Activated T-cell treated with anti-CD3 and anti-CD28 coated beads, Interleukin-2, amount 50 U/mL, for 72 hours (primary cell): ENCODE data around the gene RPRML. TPM values are rescaled to one million over a fixed set of nuclear protein-coding genes. Genes with fewer than 3 reads are reported as not detected.
"Not testable (repeated sequence)": the region's sequence is repeated elsewhere in the genome, so short reads cannot be mapped to it uniquely, and the experiment has no call there.

ENCODE experiments used
- ATAC-seq, 2 donors: fragments of 150-1000 bp; cut with Tn5 transposase; replicated peaks in 1 of 2; 2 replicates each; pipeline ENCODE4 v1.10.0; 2021; ENCODE audit warnings: moderate library complexity in 2 of 2, mild to moderate bottlenecking in 1 of 2
- DNase-seq, 2 donors: peaks; one replicate each; pipeline ENCODE4 v3.0.0; 2021 to 2022; ENCODE audit warnings: mixed read lengths in 1 of 2
- H3K27ac Mint-ChIP-seq: one replicate; pipeline ENCODE4 v1.8.0; 2022; ENCODE audit warnings: mild to moderate bottlenecking, moderate library complexity, mixed read lengths
- H3K27me3 Mint-ChIP-seq: one replicate; pipeline ENCODE4 v1.8.0; 2022; ENCODE audit warnings: low read depth, mixed read lengths
- H3K36me3 Mint-ChIP-seq, 2 donors: one replicate each; pipeline ENCODE4 v1.8.0; 2022; ENCODE audit warnings: mixed read lengths in 2 of 2, mild to moderate bottlenecking in 1 of 2; ENCODE audit not compliant: insufficient read depth in 2 of 2
- H3K4me1 Mint-ChIP-seq: one replicate; pipeline ENCODE4 v1.8.0; 2022; ENCODE audit warnings: low read depth, mixed read lengths
- H3K4me3 Mint-ChIP-seq, 2 donors: one replicate each; pipeline ENCODE4 v1.8.0; 2022; ENCODE audit warnings: mild to moderate bottlenecking in 2 of 2, mixed read lengths in 2 of 2, moderate library complexity in 2 of 2
- H3K9me3 Mint-ChIP-seq, 2 donors: one replicate each; pipeline ENCODE4 v1.8.0; 2022; ENCODE audit warnings: mixed read lengths in 2 of 2
- total RNA-seq, 2 donors: library from RNA; stranded (reverse); gene quantifications; one replicate each; pipeline ENCODE4 v1.2.3, GENCODE V29; 2022

The RPRML gene
- total RNA-seq, 2 donors from 2014 or later: not detected

DNA sequence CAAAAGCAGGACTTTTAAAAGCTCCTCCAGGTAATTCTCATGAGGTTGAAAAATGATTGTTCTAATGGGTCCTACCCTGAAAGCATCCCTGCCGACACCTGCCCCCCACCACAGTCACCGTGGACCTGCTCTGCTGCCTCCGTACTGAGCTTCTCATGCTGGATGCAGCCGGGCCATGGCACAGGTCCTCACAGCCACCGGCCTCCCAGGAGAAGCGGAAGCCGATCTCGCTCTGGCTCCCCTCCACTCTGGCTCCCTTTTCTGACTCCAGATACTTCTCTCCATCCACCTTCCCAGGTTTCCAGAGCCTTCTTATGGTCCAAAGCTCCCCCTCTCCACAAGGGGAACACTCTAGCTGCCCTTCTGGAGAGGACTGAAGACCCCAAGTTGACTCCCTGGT, 10.2 kb downstream of the RPRML start:
- no peak for ATAC-seq
- no peaks in the 10 kb centered on the region for H3K36me3 Mint-ChIP-seq
- no peak overlapping the region for H3K4me3 Mint-ChIP-seq
- no peak for DNase-seq
- H3K27me3 Mint-ChIP-seq: no peaks in the 10 kb centered on the region
- H3K4me1 Mint-ChIP-seq: no peaks in the 10 kb centered on the region
- H3K27ac Mint-ChIP-seq: no peak overlapping the region
- H3K9me3 Mint-ChIP-seq: no peaks in the 10 kb centered on the region

DNA sequence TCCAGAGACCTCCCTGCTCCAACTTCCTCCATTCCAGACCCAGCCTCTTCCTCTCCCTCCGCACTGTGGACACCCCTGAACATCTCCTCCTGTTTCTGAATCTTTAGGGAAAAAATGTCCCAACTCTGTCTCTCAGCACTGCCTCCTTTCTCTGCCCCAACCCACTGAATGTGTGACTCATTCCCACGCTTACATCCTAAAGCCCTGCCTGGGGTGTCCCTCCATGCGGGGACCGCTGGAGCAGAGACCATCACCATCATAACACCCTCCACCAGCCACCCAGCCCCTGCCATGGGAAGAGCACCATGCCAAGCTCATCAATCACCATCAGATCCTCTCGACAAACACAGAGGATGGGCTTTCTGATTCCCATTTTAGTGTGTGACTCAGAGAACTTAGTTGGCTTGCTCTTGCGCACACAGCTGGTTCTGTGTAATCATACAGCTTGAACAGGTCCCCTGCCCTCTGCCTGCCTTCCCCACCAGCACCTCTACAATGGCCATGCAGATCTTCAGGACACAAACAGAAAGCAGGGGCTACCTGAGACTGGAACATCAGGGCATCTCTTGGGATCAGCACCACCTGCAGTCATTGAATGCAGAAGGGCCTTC, 10.7 kb downstream of the RPRML start:
- Mint-ChIP-seq H3K4me3 (no peak overlapping the region), H3K27me3 (no peaks in the 10 kb centered on the region), H3K27ac (no peak overlapping the region), H3K36me3 (no peaks in the 10 kb centered on the region), H3K9me3 (no peaks in the 10 kb centered on the region), H3K4me1 (no peaks in the 10 kb centered on the region)
- ATAC-seq (no peak), DNase-seq (no peak)

DNA sequence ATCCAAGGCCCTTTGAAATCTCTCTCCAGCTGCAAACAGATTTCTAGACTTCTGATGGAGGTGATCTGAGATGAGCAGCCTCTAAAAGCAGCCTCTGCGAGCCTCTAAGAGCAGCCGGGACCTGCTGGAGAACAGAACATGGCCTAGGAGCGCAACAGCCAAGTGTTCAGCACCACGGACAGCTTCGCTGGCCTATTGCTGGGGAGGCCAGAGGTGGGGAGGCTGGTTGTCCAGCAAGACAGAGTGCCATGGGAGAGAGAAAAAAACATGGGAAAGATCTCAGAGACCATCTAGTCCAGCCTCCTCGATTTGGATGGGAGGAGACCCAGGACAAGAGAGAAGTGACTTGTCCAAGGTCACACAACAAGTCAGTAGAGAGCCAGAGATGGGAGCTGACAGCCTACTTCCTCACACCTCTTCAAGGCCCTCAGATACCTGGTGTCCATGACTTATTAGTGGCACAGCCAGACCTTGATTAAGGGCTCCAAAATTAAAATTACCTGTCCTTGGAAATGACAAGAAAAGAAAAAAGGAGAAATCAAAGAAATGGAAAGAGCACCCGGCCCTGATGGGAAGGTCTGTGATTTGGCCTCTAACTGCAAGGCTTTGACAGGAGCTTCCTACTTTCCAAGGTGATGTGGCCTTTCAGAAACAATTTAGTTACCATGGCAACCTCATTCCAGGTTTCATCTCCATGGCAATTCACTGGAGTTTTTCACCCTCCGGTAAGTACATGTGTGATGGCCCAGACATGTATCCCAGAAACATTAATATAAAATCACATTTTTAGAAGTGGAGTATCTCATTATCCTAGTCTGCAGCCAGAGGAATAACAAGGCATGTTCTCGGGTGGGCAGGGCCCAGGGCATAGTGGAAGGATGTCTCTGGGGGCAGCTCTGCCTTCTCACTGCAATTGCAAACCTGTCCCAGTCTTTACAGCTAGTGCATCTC, 14.5 kb downstream of the RPRML start:
- Mint-ChIP-seq H3K27ac (no peak overlapping the region), H3K27me3 (peaks cover 7% of the 10 kb centered on the region), H3K4me3 (no peak overlapping the region), H3K4me1 (peaks cover 4% of the 10 kb centered on the region), H3K36me3 (peaks cover 0 to 7% of the 10 kb centered on the region in 2 donors), H3K9me3 (peaks cover 0 to 4% of the 10 kb centered on the region in 2 donors)
- DNase-seq (no peak), ATAC-seq (no peak)

DNA sequence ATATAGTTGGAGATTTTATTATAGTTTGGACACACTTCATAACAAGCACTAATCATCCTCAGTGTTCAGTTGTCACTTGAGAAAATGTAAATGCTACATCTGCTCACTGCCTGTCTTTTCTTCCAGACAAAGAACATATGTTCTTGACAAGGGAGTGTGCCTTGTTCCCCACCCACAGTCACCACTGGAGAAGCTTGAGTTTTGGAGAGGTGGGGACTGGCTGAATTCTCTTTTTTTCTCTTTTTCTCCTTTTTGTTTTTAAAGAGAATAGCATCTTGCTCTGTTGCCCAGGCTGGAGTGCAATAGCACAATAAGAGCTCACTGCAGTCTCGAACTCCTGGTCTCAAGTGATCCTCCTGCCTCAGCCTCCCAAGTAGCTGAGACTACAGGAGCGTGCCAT, 15.5 kb downstream of the RPRML start:
- no peak overlapping the region for H3K4me3 Mint-ChIP-seq
- ATAC-seq (no peak), DNase-seq (no peak)
- peaks cover 7% of the 10 kb centered on the region for H3K27me3 Mint-ChIP-seq
- no peak overlapping the region for H3K27ac Mint-ChIP-seq
- H3K36me3 Mint-ChIP-seq: peaks cover 0 to 7% of the 10 kb centered on the region in 2 donors
- peaks cover 4% of the 10 kb centered on the region for H3K4me1 Mint-ChIP-seq
- H3K9me3 Mint-ChIP-seq: peaks cover 0 to 4% of the 10 kb centered on the region in 2 donors

DNA sequence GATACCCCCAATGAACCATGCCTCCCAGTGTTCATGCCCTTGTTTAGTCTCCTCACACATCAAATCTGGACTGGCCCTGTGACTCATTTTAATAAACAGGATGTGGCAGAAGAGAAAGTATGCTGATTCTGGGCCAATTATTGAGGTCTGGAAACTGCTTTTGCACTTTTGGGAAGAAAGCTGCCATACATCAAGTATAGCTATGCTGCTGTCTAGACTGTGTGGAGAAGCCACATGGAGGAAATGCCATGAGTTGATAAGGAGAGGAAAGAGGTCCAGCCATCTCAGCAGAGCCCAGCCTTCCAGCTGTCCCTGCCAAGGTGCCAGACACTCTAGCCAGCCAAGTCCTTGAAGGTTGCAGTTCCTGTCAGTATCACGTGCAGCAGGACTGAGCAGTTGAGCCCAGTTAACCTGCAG, 16.7 kb downstream of the RPRML start:
- Mint-ChIP-seq H3K9me3 (peaks cover 0 to 4% of the 10 kb centered on the region in 2 donors), H3K27me3 (peaks cover 7% of the 10 kb centered on the region), H3K27ac (no peak overlapping the region), H3K36me3 (peaks cover 0 to 7% of the 10 kb centered on the region in 2 donors), H3K4me1 (peaks cover 4% of the 10 kb centered on the region), H3K4me3 (no peak overlapping the region)
- peak; percentile 56 to 60 for ATAC-seq
- no peak for DNase-seq

DNA sequence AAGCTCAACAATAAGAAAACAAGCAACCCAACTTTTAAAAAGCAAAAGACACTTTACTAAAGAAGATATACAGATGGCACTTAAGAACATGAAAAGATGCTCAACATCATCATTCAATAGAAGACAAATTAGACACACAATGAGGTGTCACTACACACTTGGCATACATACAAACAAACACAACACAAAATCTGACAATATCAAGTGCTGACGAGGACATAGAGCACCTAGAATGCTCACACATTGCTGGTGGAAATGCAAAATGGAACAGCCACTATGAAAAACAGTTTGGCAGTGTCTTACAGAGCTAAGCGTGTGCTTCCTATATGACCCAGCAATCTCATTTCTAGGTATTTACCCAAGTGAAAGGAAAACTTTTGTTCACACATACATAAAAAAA, 18.9 kb downstream of the RPRML start:
- peaks cover 0 to 7% of the 10 kb centered on the region in 2 donors for H3K36me3 Mint-ChIP-seq
- peaks cover 4% of the 10 kb centered on the region for H3K4me1 Mint-ChIP-seq
- DNase-seq (no peak), ATAC-seq (no peak)
- peaks cover 0 to 4% of the 10 kb centered on the region in 2 donors for H3K9me3 Mint-ChIP-seq
- no peak overlapping the region for H3K27ac Mint-ChIP-seq
- peaks cover 7% of the 10 kb centered on the region for H3K27me3 Mint-ChIP-seq
- no peak overlapping the region for H3K4me3 Mint-ChIP-seq

DNA sequence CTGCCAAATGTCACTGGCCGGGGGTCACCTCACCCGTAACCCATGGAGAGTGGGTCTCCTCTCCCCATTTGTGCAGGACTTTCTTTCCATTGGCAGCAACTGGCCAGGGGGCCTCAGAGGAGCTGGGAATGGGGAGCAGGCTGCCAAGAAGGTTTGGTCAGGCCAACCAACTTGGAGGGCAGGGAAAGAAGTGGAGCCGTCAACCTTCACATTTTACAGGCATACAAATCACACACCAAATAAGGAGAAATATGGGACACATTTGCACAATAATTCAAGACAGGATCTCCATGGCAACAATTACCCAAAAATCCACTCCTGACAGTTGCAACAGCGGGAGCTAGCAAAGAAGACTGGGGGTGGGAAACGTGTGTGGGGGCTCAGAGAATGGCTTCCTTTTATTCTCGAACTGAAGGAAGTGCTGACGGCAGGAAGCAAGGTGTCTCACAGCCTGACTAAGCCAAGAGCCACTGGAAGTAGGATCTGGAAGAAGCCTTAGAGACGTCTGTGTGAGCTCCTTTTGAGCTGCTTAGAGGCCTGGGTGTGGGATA, 20.9 kb downstream of the RPRML start:
- Mint-ChIP-seq H3K9me3 (peaks cover 0 to 4% of the 10 kb centered on the region in 2 donors), H3K36me3 (peaks cover 0 to 7% of the 10 kb centered on the region in 2 donors), H3K27ac (no peak overlapping the region), H3K4me3 (no peak overlapping the region), H3K27me3 (peaks cover 7% of the 10 kb centered on the region), H3K4me1 (peaks cover 4% of the 10 kb centered on the region)
- no peak for DNase-seq
- ATAC-seq: no peak

DNA sequence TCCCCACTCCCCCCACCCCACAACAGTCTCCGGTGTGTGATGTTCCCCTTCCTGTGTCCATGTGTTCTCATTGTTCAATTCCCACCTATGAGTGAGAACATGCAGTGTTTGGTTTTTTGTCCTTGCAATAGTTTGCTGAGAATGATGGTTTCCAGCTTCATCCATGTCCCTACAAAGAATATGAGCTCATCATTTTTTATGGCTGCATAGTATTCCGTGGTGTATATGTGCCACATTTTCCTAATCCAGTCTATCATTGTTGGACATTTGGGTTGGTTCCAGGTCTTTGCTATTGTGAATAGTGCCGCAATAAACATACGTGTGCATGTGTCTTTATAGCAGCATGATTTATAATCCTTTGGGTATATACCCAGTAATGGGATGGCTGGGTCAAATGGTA, 25.9 kb downstream of the RPRML start:
- not testable (repeated sequence) for ATAC-seq, H3K9me3 Mint-ChIP-seq, H3K27ac Mint-ChIP-seq, H3K4me1 Mint-ChIP-seq, DNase-seq, H3K27me3 Mint-ChIP-seq, H3K36me3 Mint-ChIP-seq, H3K4me3 Mint-ChIP-seq

DNA sequence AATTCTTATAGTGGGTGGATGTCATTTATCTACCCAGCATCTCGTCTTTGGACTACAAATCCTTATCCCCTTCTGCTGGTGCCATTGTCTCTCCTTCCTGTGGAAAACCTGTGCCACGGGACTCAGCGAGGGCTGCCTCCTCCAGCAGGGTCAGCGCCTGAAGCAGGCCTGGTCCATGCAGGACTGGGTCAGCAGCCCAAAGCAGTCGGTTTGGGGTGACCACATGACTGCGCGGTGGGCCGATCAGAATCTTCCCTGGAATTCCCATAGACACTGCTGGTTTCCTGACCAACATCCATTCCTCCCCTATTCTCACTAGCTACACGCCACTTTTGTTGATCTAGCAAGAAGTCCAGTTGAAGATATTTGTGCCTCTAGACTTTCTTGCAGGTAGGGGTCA, 26.9 kb downstream of the RPRML start:
- Mint-ChIP-seq H3K27ac (no peak overlapping the region), H3K9me3 (no peaks in the 10 kb centered on the region), H3K4me3 (no peak overlapping the region), H3K36me3 (peaks cover 0 to 1% of the 10 kb centered on the region in 2 donors), H3K27me3 (no peaks in the 10 kb centered on the region), H3K4me1 (no peaks in the 10 kb centered on the region)
- DNase-seq (no peak), ATAC-seq (no peak)

DNA sequence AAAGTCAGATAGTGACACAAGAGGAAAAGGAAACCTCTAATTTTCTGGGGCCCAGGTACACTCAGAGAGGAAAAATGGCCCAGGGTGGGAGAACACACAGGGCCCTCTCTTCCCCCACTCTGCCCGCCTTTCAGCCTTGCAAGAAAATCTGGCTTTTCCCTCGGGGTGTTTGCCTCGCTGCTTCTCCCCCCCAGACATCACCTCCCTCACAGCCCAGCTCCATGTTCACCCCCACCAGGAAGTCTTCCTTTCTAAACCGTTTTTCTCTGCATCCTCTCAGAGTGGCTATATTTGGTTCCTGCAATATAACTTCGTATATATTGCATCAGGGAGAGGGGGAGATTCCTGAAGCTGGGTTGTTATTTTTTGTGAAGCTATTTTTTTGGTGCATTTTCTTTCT, 27.3 kb downstream of the RPRML start:
- ATAC-seq: no peak
- Mint-ChIP-seq H3K9me3 (no peaks in the 10 kb centered on the region), H3K4me1 (no peaks in the 10 kb centered on the region), H3K4me3 (no peak overlapping the region), H3K27me3 (no peaks in the 10 kb centered on the region), H3K27ac (no peak overlapping the region), H3K36me3 (peaks cover 0 to 1% of the 10 kb centered on the region in 2 donors)
- no peak for DNase-seq

DNA sequence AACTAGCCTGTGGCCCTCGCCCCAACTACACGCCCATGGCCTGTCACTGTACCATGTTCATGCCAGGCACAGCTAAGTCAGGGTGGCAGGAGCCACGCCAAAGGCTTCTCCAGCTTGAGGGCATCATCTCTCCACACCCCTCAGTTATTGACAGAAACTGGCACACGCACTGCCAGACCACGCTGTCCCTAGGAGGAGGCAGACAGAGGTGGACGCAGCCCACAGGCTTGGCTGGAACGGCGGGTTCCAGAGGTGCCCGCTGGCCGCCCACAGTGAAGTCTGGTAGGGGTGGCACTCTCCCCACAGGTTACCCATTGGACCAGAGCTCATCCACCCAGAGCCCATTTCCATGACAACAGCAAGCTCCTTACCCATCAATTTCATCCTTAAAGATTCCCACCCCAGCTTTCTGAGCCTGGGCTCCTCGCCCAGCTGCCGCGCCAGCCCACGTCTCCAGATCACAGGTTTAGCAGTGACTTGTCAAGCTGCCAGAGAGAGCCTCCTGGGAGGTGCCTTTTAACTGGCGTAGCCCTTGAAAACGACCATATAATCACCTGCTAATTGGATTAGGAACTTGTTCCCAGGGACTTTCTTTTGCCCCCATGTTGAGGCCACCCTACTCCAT, 27.9 kb downstream of the RPRML start:
- DNase-seq (no peak), ATAC-seq (peak in 1 of 2 donors; percentile 22)
- Mint-ChIP-seq H3K4me3 (no peak overlapping the region), H3K36me3 (peaks cover 0 to 1% of the 10 kb centered on the region in 2 donors), H3K27me3 (no peaks in the 10 kb centered on the region), H3K4me1 (no peaks in the 10 kb centered on the region), H3K27ac (no peak overlapping the region), H3K9me3 (no peaks in the 10 kb centered on the region)

DNA sequence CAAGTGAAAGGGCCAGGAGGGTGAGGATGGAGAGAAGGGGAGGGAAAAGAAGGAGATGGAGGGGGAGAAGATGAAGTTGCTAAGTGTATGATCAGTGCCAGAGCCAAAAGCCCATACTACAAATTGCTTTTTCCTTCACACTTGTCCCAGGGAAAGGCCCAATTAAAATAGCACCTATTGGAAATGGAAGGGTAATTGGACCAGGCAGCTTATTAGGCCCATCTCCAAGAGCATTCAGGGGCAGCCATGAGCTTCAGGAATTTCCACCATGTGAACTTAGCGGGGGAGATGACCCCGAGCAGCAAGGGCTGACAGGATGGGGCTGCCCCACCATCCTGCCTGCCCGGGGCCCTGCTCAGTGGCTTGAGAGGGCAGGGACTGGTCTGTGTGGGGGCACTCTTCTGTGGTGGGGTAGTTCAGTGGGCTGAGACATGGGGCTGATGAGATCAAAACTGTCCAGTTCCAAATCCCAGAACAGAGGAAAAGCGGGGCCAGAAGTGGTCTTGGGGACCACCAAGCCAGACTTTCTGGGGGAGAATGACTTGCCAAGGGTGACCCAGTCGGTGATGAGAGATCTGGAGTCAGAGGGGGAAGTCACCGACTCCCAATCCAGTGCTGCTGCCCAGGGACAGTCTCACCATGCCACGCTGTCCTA, 28.6 kb downstream of the RPRML start:
- peaks cover 0 to 1% of the 10 kb centered on the region in 2 donors for H3K36me3 Mint-ChIP-seq
- H3K27ac Mint-ChIP-seq: no peak overlapping the region
- no peaks in the 10 kb centered on the region for H3K27me3 Mint-ChIP-seq
- no peaks in the 10 kb centered on the region for H3K9me3 Mint-ChIP-seq
- ATAC-seq (no peak), DNase-seq (no peak)
- H3K4me1 Mint-ChIP-seq: no peaks in the 10 kb centered on the region
- H3K4me3 Mint-ChIP-seq: no peak overlapping the region
